Epithelial cell of proximal tubule (primary cell): ENCODE results near the gene LRRC45. TPM values are rescaled to one million over a fixed set of nuclear protein-coding genes. Genes with fewer than 3 reads are reported as not detected.

Experiments
- DNase-seq: peaks from one replicate; pipeline ENCODE4 v3.0.0-alpha.2; 2011; ENCODE audit warnings: low read depth
- H3K4me3 ChIP-seq: 2 replicates; pipeline ENCODE4 v1.5.1; 2011; ENCODE audit warnings: low read depth, mild to moderate bottlenecking, low read length
- total RNA-seq: library from RNA; depleted of rRNA; stranded (reverse); fragments of >200 nt; gene quantifications from 2 replicates; pipeline ENCODE4 v1.2.3, GENCODE V29; 2015
- TF ChIP-seq, protein P1 (sequence below): conservative IDR thresholded peaks from 2 replicates; pipeline ENCODE4 v1.5.1; 2012; ENCODE audit warnings: low read depth, mild to moderate bottlenecking, low read length

Gene LRRC45
- total RNA-seq, 1 donor from 2014 or later, result 44.5 TPM

- DNase-seq, result no peak
- no peak overlapping the region for H3K4me3 ChIP-seq
- TF ChIP-seq, protein P1, sequence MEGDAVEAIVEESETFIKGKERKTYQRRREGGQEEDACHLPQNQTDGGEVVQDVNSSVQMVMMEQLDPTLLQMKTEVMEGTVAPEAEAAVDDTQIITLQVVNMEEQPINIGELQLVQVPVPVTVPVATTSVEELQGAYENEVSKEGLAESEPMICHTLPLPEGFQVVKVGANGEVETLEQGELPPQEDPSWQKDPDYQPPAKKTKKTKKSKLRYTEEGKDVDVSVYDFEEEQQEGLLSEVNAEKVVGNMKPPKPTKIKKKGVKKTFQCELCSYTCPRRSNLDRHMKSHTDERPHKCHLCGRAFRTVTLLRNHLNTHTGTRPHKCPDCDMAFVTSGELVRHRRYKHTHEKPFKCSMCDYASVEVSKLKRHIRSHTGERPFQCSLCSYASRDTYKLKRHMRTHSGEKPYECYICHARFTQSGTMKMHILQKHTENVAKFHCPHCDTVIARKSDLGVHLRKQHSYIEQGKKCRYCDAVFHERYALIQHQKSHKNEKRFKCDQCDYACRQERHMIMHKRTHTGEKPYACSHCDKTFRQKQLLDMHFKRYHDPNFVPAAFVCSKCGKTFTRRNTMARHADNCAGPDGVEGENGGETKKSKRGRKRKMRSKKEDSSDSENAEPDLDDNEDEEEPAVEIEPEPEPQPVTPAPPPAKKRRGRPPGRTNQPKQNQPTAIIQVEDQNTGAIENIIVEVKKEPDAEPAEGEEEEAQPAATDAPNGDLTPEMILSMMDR, result no peak
Measured at GRCh38 chr17:81990836-81991683, 32.0 kb upstream of the LRRC45 start.

DNA sequence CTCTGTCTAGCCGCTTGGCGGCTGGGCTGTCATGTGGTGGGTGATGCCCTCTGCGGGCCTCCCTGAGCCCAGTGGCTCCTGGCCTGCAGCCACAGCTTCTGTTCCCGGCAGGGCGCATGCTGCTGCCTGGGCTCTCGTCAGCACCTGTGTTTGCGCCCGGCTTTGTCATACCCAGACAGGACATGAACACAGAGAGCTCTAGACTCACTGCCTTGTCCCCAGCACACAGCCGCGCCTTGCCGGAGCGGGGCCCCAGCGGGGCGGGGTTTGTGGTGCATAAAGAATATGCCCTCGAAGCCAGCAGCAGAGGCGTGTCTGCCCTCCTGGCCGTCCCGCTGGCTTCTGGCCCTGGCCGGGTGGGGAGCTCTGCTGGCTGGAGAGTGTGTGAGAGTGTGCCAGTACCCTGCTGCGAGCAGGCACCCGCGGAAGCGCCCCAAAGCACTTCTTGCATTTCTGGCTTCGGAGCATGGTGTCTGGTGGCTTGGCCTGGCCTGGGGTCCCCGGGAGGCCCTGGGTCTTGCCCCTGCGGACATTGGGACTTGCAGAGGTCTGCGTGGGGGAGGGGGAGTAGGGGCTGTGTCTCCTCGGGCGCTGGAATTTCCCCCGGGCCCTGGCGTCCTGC is 31.3 kb upstream of the LRRC45 start:
- TF ChIP-seq, protein P1, result no peak
- peak overlapping the region; percentile 14 for H3K4me3 ChIP-seq
- no peak for DNase-seq

DNA sequence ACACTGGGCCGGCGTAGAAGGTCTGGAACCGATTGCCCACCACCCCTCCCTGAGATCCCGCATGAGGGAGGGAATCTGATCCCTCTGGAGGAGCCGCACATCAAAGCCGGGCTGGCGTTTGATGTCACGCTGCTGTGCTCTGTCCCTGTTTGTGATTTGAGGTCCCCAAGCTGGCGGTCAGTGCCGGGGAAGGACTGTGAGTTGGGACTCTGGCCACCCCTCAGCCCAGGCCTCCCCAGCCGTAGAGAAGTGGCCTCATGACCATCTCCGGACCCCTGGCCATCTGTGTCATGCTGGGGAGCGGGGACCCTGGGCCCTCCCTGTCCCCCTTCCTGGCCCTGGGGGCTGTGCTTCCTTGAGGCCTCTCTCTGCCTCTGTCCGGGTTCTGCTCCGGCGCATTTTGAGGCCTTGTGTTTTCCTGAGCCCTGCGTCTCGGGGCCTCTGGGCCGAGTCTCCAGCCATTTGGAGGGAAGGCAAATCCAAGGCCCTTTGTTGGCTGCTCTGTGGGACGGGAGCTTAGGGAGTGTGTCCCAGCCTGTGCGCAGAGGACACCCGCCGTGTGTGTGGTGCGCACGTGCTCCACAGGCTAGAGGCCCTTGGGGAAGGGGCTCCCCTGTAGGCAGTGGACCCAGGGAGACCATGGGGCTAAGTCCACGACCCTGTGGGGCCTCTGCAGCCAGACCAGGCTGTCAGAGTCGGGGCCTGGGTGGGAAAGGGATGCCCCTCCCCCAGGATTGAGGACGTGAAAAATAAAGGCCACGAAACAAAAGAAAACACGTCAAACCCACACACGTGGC is 30.6 kb upstream of the LRRC45 start:
- TF ChIP-seq, protein P1, result no peak
- no peak overlapping the region for H3K4me3 ChIP-seq
- no peak for DNase-seq

- TF ChIP-seq, protein P1, result no peak
- no peak overlapping the region for H3K4me3 ChIP-seq
- no peak for DNase-seq
Measured at GRCh38 chr17:81993729-81994592, 29.1 kb upstream of the LRRC45 start.

DNA sequence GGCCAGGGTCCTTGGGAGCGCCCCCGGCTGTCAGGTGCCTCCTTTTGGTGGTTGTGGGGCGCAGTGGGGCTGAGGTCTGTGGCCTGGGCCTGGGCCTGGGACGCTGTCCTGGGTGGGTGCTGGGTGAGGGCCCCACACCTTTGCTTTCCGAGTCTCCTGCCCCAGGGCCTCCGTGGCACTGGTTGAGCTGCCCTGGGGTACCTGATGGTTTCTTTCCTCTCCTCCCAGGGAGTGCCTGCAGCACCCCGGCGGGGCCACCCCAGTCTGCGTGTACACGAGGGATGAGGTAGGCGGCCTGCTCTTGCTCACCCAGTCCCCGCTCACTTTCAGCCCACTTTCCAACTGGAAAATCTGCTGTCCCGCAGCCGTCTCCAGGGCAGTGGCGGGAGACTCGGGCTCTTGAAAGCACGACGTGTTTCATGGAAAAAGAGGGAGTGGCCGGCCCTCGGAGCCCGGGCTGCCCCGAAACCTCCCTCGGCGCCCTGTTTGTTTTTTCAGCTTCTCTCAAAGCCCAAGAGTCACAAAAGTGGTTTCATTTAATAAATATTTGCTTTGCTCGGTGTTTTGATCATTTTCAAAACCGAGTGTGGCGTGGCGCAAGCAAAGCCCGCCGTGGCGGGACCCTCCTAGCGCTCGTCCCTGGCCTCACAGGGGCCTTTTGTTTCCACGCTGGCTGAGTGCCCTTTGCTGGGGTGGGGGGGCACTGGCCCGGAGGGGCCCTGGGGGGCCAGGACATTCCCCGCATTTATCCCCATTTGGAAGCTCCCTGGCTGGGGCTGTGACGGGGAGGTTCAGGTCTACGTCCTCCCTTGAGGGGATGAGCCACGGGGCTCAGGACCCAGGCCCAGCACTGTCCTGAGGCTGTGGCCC is 28.3 kb upstream of the LRRC45 start:
- no peak overlapping the region for H3K4me3 ChIP-seq
- no peak for DNase-seq
- TF ChIP-seq, protein P1, result no peak
